Measurements from ENCODE around the gene ZNF451. TPM values are rescaled to one million over a fixed set of nuclear protein-coding genes. Genes with fewer than 3 reads are reported as not detected.

ZNF451 gene
- total RNA-seq, 1 donor: 65.1 TPM

DNA sequence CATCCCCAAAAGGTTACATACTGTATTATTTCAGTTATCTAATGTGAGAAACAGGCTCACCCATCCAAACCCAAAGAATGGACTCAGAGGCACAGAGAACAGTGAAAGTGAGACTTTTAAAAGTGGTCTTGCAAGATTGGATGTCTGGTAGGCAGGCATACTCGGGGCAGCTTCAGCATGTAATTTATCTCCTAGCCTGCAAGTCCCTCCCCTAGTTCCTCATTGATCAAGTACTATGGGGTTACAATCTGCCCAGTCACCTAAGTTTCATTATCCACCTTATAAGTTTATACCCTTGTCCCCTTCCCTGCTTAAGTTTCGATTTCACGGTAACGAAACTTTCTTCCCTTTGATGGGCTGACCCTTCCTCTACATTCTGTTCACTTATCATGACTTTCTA, 20.8 kb upstream of the ZNF451 start:
- Histone ChIP-seq H4K20me1 (ENCODE audit: insufficient read depth, low read length) (no peaks in the 10 kb centered on the region), H3K27me3 (ENCODE audit: insufficient read depth, low read length) (no peaks in the 10 kb centered on the region), H2AFZ (ENCODE audit: low read length) (no peak overlapping the region), H3K36me3 (ENCODE audit: insufficient read depth, low read length) (no peaks in the 10 kb centered on the region), H3K4me2 (ENCODE audit: insufficient read depth, low read length) (no peak overlapping the region), H3K79me2 (ENCODE audit: insufficient read depth, low read length) (no peaks in the 10 kb centered on the region), H3K4me1 (ENCODE audit: insufficient read depth, low read length) (peaks cover 16% of the 10 kb centered on the region), H3K4me3 (ENCODE audit: insufficient read depth, low read length) (no peak overlapping the region), H3K27ac (ENCODE audit: low read depth, low read length) (no peak overlapping the region), H3K9me3 (ENCODE audit: low read depth, low read length) (no peaks in the 10 kb centered on the region)
- TF ChIP-seq, protein P1, sequence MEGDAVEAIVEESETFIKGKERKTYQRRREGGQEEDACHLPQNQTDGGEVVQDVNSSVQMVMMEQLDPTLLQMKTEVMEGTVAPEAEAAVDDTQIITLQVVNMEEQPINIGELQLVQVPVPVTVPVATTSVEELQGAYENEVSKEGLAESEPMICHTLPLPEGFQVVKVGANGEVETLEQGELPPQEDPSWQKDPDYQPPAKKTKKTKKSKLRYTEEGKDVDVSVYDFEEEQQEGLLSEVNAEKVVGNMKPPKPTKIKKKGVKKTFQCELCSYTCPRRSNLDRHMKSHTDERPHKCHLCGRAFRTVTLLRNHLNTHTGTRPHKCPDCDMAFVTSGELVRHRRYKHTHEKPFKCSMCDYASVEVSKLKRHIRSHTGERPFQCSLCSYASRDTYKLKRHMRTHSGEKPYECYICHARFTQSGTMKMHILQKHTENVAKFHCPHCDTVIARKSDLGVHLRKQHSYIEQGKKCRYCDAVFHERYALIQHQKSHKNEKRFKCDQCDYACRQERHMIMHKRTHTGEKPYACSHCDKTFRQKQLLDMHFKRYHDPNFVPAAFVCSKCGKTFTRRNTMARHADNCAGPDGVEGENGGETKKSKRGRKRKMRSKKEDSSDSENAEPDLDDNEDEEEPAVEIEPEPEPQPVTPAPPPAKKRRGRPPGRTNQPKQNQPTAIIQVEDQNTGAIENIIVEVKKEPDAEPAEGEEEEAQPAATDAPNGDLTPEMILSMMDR (IDR thresholded peaks at IDR 0.05; ENCODE audit: extremely low read depth, low read depth, low read length): no peak
- no peak for DNase-seq (ENCODE audit: insufficient read length, low spot score, missing footprints)

DNA sequence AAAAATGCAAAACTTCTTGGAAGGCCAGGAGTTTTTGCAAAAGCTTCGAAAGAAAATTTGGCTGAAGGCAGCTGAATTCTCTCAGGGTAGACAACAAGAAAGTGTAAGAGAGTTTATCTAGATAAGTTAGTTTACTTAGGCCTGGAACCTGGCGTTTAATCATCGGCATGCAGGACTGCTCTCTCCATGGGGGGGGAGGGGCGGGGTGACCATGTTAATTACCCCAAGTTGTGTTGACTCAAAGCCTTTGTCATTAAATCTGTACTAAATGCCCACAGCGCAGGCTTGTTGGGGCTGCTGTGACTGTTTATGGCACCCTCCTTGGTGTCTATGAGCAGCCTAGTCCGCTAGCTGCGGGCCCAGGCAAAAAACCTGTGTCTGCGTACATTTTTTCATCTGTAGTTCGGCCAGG, 20.1 kb upstream of the ZNF451 start:
- Histone ChIP-seq H3K27me3 (ENCODE audit: insufficient read depth, low read length) (no peaks in the 10 kb centered on the region), H2AFZ (ENCODE audit: low read length) (no peak overlapping the region), H3K36me3 (ENCODE audit: insufficient read depth, low read length) (no peaks in the 10 kb centered on the region), H3K4me2 (ENCODE audit: insufficient read depth, low read length) (no peak overlapping the region), H3K27ac (ENCODE audit: low read depth, low read length) (no peak overlapping the region), H3K79me2 (ENCODE audit: insufficient read depth, low read length) (no peaks in the 10 kb centered on the region), H4K20me1 (ENCODE audit: insufficient read depth, low read length) (no peaks in the 10 kb centered on the region), H3K4me1 (ENCODE audit: insufficient read depth, low read length) (peaks cover 13% of the 10 kb centered on the region), H3K4me3 (ENCODE audit: insufficient read depth, low read length) (no peak overlapping the region), H3K9me3 (ENCODE audit: low read depth, low read length) (no peaks in the 10 kb centered on the region)
- DNase-seq (ENCODE audit: insufficient read length, low spot score, missing footprints): no peak
- TF ChIP-seq, protein P1 (IDR thresholded peaks at IDR 0.05; ENCODE audit: extremely low read depth, low read depth, low read length): no peak

DNA sequence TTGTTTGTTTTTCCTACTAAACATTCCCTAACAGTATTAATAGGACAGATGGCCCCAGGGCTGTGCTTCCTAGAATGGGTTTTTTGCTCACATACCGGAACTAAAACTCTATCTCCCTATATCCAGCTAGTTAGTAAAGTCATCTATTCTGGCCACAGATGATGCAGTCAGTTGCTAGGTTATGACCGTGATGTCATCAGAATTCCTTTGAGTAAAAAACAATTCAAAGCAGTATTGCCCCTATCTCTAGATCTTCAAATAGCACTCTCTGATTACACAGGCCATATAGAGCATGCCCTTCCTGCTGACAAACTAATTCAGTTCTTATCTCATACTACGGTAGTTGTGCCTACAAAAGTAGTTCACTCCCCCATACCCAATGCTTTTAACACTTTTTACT, 17.9 kb upstream of the ZNF451 start:
- H4K20me1 ChIP-seq (ENCODE audit: insufficient read depth, low read length): no peaks in the 10 kb centered on the region
- H3K4me2 ChIP-seq (ENCODE audit: insufficient read depth, low read length): no peak overlapping the region
- H2AFZ ChIP-seq (ENCODE audit: low read length): no peak overlapping the region
- H3K79me2 ChIP-seq (ENCODE audit: insufficient read depth, low read length): no peaks in the 10 kb centered on the region
- H3K27ac ChIP-seq (ENCODE audit: low read depth, low read length): no peak overlapping the region
- H3K4me3 ChIP-seq (ENCODE audit: insufficient read depth, low read length): no peak overlapping the region
- H3K4me1 ChIP-seq (ENCODE audit: insufficient read depth, low read length): peaks cover 12% of the 10 kb centered on the region
- H3K9me3 ChIP-seq (ENCODE audit: low read depth, low read length): no peaks in the 10 kb centered on the region
- H3K27me3 ChIP-seq (ENCODE audit: insufficient read depth, low read length): no peaks in the 10 kb centered on the region
- no peak for DNase-seq (ENCODE audit: insufficient read length, low spot score, missing footprints)
- TF ChIP-seq, protein P1 (IDR thresholded peaks at IDR 0.05; ENCODE audit: extremely low read depth, low read depth, low read length): no peak
- H3K36me3 ChIP-seq (ENCODE audit: insufficient read depth, low read length): no peaks in the 10 kb centered on the region

DNA sequence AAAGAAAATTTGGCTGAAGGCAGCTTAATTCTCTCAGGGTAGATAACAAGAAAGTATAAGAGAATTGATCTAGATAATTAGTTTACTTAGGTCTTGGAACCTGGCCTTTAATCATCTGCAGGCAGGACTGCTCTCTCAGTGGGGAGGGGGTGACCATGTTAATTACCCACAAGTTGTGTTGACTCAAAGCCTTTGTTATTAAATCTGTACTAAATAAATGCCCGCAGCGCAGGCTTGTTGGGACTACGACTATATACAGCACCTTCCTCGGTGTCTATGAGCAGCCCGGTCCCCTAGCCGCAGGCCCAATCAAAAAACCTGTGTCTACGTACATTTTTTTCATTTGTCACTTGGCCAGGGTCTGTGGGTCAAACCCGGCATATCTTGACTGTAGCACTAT, 15.6 kb upstream of the ZNF451 start:
- DNase-seq (ENCODE audit: insufficient read length, low spot score, missing footprints): no peak
- H3K4me3 ChIP-seq (ENCODE audit: insufficient read depth, low read length): no peak overlapping the region
- H3K4me2 ChIP-seq (ENCODE audit: insufficient read depth, low read length): no peak overlapping the region
- H3K4me1 ChIP-seq (ENCODE audit: insufficient read depth, low read length): no peaks in the 10 kb centered on the region
- no peaks in the 10 kb centered on the region for H3K27me3 ChIP-seq (ENCODE audit: insufficient read depth, low read length)
- H3K27ac ChIP-seq (ENCODE audit: low read depth, low read length): no peak overlapping the region
- TF ChIP-seq, protein P1 (IDR thresholded peaks at IDR 0.05; ENCODE audit: extremely low read depth, low read depth, low read length): no peak
- H2AFZ ChIP-seq (ENCODE audit: low read length): no peak overlapping the region
- no peaks in the 10 kb centered on the region for H4K20me1 ChIP-seq (ENCODE audit: insufficient read depth, low read length)
- no peaks in the 10 kb centered on the region for H3K9me3 ChIP-seq (ENCODE audit: low read depth, low read length)
- H3K79me2 ChIP-seq (ENCODE audit: insufficient read depth, low read length): no peaks in the 10 kb centered on the region
- H3K36me3 ChIP-seq (ENCODE audit: insufficient read depth, low read length): no peaks in the 10 kb centered on the region
